Measurements from ENCODE around the gene CYBA.
"Not testable (repeated sequence)": the region's sequence is repeated elsewhere in the genome, so short reads cannot be mapped to it uniquely, and the experiment has no call there.

CYBA gene

GRCh38 chr16:88609426-88609825 is 41.4 kb downstream of the CYBA start:
- not testable (repeated sequence) for DNase-seq

GRCh38 chr16:88608076-88608475 is 42.8 kb downstream of the CYBA start:
- no peak for DNase-seq

DNA sequence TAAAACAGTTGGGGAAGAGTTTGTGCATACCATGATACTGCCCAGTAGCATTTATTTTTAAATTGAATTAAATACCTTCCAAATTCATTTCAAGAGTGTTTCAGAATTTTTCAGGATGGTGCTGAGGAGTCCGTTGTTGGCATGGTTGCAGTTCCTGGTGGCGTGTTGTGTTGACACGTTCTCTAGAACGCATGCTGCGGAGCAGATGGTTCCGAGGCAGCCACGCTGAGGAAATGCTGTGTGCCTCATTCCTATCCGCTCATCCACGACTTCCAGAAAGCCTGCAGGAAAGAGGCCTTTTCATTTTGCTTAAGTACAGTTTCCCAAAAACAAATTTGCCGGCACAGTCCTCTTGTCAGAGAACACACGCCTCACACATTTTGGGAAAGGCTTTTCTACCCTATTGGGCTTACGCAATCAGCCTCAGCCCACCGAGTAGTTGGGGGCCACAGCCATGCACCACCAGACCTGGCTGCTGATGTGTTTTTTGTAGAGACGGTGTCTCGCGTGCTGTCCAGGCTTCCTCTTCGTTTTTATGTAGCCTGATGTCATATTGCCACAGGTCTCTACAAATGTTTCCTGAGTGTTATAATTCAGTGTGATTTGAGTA is 44.6 kb downstream of the CYBA start:
- DNase-seq: no peak

DNA sequence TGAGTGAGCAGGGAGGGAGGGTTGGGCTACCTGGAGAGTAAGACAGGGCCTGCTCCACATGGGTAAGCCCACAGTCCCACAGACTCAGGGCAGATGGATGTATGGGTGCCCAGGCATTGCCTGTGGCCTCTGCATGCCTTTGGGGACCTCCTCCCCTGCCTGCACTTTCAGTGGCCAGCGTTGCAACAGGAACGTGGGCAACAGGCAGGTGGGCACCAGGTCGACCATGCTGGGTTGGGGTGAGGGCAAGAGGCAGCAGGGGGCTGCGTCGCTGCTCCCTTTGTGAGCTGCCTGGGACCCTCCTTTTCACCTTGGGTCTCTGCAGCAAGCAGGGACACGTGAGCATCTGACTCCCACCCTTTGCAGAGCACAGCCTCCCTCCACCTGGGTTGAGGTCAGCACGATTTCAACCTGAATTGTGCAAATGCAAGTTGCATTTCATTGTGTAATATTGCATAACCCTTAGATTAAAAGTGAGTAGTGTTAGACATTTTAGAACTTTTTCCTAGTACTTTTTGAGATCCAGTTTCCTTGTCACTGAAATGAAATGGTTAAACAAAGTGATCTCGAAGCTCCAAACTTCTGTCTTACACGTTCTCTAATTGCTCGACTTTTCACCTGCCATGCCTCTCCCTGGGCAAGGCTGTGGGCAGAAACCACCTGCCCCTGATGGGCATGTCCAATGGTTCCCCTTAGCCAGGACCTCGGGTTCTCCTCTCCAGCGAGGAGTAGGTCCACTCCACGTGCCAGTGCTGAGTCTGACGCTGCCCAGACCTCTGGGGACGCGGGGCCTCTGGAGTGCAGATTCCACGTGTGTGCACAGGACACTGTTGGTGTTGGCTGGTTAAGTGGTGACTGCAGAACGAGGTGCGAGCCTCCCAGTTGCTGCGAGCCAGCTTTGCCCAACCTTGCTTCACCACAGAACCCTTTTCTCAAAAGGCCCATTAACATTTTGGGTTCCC is 45.4 kb downstream of the CYBA start:
- DNase-seq: no peak

DNA sequence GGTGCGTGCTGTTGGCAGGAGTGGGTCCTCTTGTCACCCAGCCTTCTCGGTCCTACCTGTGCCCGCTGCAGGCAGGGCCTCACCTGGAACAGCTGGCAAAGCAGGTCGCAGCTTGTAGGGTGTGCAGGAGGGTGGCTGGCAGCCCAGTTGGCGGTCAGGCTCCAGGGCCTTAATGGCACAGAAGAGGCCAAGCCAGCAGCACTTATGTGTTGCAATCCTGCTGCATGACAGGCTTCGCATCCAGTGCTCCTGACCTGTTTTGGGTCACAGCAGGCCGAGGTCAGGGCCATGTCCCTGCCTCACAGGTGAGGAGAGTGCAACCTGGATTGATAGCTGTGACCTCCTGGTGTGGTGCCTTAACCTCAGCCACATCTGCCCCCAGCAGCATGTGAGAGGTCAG is 48.8 kb downstream of the CYBA start:
- no peak for DNase-seq

GRCh38 chr16:88601313-88602036 is 49.4 kb downstream of the CYBA start:
- no peak for DNase-seq

DNA sequence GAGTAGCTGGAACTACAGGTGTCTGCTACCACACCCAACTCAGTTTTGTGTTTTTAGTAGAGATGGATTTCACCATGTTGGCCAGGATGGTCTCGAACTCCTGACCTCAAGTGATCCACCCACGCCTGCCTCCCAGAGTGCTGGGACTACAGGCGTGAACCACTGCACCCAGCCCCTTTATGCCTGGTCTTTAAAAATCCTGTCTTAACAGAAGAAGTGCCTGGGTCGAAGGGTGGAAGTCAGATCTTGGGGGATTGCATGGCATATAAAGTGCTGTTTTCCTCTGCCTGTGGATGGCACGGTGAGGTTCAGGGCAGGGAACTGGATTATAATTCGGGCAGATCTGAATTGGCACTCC is 50.3 kb downstream of the CYBA start:
- no peak for DNase-seq

DNA sequence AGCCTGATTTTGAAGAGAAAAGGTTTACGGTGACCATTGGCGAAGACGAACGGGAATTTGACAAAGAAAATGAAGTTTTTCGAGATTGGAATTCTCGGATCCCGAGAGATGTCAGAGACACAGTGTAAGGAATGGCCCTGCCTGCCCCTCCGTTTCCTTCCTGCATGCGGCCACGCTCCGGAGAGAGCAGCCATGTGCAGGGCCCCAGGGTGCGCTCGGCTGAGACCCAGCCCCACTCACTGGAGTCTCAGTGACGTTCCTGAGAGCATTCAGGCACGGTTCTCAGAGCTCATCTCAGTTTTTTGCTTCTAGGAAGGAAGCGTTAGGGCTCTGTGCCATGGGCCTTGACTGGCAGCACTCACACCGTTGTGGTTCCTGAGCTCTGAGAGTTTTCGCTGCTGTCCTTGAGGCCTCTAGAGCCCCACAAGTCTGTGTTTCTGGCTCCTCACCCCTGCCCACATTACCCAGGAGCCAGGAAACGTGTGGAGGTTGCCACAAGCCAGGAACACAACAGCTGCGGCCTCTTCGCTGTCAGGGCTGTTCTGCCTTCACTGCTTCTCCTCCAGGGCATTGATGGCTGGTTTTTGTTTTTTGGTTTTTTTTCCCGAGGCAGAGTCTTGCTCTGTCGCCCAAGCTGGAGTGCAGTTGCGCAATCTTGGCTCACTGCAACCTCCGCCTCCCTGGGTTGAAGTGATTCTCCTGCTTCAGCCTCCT is 50.9 kb downstream of the CYBA start:
- no peak for DNase-seq

DNA sequence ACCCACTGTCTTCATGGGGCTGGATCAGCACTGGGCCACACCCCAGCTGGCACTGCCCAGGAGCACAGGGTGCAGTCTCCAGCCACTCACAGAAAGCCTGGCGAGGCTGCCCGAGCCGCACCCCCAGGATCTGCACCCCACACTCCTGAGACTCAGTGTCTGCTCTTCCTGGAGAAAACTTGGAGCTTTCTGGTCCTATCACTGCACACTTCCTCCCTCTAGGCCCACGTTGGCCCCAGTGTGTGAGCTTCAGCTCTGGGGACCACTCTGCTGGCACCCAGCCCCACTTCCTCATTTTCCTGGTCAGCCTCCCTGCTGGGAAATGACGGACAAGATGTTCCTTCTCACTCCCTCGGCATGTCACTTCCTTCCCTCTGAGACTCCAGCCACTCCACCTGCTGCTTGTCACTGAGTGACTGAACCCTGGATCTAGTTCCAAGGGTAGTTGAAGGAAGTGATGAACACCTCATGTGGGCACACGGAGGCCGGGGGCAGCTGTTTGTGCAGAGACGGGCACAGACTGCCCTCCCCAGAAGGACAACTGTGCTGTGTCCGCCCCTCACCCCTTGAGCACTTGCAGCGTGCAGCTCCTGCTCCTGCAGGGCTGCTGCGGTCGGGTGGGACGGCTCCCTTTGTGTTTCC is 51.6 kb downstream of the CYBA start:
- peak; percentile 24 for DNase-seq

- DNase-seq: no peak
These were observed 52.9 kb downstream of the CYBA start for GRCh38 chr16:88597856-88598491.

DNA sequence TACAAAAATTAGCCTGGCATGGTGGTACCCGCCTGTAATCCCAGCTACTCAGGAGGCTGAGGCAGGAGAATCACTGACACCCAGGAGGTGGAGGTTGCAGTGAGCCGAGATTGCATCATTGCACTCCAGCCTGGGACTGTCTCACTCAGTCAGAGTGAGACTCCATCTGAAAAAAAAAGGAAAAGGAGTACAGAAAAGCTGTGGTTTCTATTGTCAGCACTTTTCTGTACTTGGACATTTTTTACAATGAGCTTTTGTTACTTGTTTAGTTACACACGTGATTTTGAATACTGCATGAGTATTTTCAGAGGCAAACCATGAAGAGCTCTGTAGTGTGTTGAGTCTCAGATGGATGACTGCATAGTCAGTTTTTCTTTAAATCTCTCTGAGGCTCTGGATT is 54.4 kb downstream of the CYBA start:
- peak; percentile 66 for DNase-seq

DNA sequence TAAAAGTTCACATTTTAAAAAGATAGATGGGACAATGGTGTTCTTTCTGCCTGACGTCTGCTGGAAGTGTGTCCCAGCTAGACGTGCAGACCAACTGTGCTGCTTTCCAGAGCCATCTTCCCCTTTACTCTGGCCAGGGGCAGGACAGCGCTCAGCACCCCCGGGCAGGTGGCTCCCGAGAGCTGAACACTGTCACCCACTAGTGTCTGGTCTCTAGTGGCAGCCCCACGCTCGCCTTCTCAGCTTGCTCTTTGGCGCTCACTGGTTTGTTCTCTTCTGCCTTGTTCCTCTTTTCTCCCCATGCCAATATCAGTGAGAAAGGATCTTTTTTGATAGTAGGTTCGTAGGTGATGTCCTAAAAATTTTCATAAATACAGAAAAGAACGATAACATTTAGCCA is 54.9 kb downstream of the CYBA start:
- DNase-seq: no peak

DNA sequence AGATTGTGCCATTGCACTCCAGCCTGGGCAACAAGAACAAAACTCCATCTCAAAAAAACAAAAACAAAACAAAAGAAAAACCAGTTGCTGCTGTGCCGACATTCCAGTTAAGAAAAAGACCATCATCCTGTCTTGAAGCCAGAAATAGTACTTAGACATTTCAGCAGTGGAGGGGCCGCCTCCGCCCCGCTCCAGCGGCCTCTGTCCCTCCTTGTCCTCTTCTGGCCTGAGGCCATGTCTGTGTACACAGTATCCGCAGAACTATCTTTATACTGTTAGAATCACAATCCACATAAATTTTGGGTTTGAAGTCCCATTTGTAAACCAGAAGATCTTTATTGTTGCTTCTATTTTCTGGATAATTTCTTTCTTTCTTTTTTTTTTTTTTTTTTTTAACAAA is 55.8 kb downstream of the CYBA start:
- DNase-seq: no peak

GRCh38 chr16:88593910-88594309 is 56.9 kb downstream of the CYBA start:
- peak; percentile 63 for DNase-seq

GRCh38 chr16:88593489-88593888 is 57.4 kb downstream of the CYBA start:
- DNase-seq: peak; percentile 63

Measured in midbrain (tissue), 1 donor.